ENCODE data around the gene E2F6. TPM values are rescaled to one million over a fixed set of nuclear protein-coding genes. Genes with fewer than 3 reads are reported as not detected.
"Not testable (repeated sequence)": the region's sequence is repeated elsewhere in the genome, so short reads cannot be mapped to it uniquely, and the experiment has no call there.

E2F6 gene
- total RNA-seq, 1 experiment from 2014 or later, result 22.0 TPM

DNA sequence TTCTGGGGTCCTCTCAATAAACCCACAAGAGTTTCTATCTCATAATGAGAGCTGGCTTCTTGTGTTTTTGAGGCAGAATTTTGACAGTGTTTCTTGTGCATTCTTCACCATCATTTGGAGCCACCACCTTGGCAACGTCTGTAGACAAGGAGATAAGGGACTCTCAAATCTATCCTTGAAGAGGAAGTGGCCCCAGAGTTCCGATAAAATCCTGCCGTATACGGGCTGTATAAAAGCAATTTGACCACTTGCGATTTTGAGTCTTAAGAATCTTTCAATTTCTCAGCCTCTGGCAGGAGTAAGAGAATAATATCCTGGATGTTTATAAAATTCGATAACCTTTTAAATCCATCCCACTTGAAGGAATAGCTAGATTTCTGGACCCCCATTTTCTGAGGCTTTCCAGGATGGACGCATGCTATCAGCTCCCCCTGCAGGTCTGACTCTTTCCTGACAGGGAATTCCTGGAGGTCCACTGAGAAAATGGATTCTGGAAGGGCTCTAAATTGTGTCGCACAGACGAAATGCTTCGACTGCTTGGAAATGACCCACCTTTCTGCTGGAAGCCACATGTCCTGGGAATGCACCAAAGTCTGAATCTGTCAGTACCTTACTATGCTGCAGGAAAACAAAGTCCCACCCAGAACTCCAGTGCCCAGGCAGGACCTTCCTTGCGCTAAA lies 54.1 kb downstream of the E2F6 start:
- DNase-seq (ENCODE audit: low spot score), result no peak

GRCh38 chr2:11411244-11411643 lies 54.7 kb downstream of the E2F6 start:
- no peak for DNase-seq (ENCODE audit: low spot score)

GRCh38 chr2:11410101-11410500 lies 55.9 kb downstream of the E2F6 start:
- no peak for DNase-seq (ENCODE audit: low spot score)

DNA sequence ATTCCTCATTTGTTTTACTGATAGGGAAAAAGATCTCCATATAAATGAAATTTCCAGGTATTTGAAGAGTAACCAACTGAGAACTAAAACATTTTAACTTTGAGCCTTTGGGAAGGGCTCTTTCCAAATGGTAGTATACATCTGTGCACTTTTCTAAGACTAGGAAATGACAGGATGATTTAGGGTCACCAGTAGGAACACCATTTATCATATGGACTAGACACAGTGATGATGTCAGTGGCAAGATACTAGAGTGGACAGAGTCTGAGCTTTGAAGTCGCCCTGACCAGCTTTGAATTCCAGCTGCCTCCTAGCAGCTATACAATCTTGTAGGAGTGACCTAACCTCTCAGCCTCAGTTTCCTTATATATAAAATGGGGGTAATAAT lies 56.4 kb downstream of the E2F6 start:
- no peak for DNase-seq (ENCODE audit: low spot score)

GRCh38 chr2:11408959-11409571 lies 56.9 kb downstream of the E2F6 start:
- no peak for DNase-seq (ENCODE audit: low spot score)

DNA sequence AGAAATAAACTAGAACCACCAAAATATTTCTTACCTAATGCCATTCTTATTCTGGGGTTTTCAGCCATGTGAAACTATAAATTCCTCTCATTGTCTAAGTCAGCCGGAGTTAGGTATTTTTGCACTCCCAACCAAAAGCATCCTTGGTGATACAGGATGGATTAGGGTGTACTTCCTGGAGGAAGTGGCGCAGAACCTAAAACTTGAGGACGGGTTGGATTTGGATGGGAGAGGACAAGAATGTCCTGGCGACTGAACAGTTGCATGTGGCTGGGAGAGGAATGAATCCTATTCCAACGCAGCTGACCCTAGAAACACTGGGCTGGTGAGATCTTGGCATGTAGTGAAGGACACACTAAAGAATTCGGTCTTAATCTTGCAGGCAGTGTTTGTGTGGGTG lies 58.5 kb downstream of the E2F6 start:
- DNase-seq (ENCODE audit: low spot score), result no peak

- no peak for DNase-seq (ENCODE audit: low spot score)
These were observed 59.0 kb downstream of the E2F6 start for GRCh38 chr2:11406958-11407381.

DNA sequence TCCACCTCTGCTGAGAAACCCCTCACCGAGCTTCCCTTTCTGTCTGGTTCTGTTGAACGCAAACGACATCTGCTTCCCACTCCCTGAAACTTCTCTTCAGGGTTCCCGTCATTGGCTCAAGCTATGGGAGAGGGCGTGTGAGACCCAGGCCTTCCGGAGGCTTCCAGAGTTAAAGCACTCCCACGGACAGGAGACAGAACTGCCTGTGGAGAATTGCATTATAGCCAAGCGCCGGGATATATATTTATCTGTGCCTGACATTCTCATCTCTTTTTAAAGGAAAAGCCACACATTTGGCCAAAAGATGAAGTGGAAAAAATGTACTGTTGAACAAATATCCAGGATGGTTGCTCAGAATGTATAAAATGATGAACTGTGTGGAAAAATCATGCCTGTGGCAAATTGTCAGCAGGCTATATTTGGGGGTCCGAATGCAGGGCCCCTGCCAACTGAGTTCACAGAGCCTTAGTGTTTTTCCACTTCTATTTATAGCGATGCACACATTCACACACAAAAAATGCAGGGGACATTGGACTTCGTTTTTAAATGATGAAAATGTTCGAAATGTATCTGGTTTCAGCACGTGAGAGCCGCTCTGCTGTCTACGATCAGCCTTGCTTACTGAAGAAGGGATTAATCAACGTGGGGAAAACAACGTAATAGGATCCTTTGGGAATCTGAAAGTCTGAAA lies 59.5 kb downstream of the E2F6 start:
- DNase-seq (ENCODE audit: low spot score), result no peak

GRCh38 chr2:11405599-11406266 lies 60.2 kb downstream of the E2F6 start:
- DNase-seq (ENCODE audit: low spot score), result no peak

DNA sequence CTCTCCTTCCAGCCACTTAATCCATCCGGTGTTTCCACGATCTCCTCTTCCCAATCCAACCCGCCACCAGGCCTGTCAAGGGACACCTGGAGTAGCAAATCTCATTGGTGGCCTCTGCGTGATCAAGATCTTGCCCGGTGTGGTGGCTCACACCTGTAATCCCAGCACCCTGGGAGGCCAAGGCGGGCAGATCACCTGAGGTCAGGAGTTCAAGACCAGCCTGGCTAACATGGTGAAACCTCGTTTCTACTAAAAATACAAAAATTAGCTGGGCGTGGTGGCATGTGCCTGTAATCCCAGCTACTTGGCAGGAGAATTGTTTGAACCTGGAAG lies 60.9 kb downstream of the E2F6 start:
- not testable (repeated sequence) for DNase-seq (ENCODE audit: low spot score)

- DNase-seq (ENCODE audit: low spot score), result no peak
These were observed 61.4 kb downstream of the E2F6 start for GRCh38 chr2:11404376-11405073.

GRCh38 chr2:11402436-11402835 lies 63.5 kb downstream of the E2F6 start:
- DNase-seq (ENCODE audit: low spot score), result no peak

GRCh38 chr2:11399438-11399762 lies 66.6 kb downstream of the E2F6 start:
- no peak for DNase-seq (ENCODE audit: low spot score)

DNA sequence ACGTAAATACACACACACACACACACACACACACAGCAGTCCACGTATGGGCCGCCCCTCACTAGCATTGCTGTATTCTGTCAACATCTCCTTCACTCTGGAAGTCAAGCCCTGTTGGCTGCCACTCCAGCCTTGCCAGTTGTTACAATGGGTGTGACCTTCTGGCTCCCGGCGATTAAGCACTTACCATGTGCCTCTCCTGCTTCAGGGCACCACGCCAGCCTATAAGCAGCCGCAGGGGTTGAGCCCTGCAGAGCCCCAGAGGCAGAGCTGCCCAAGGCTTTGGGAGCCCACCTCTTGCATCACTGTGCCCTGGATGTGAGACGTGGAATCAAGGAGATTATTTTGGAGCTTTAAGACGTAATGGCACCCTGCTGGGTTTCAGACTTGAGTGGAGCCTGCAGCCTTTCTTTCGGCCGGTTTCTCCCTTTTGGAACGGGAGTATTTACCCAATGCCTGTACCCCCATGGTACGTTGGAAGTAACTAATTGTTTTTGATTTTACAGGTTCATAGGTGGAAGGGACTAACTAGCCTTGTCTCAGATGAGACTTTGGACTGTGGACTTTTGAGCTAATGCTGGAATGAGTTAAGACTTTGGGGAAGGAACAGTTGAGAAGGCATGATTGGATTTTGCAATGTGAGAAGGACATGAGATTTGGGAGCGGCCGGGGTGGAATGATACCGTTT lies 67.1 kb downstream of the E2F6 start:
- no peak for DNase-seq (ENCODE audit: low spot score)

DNA sequence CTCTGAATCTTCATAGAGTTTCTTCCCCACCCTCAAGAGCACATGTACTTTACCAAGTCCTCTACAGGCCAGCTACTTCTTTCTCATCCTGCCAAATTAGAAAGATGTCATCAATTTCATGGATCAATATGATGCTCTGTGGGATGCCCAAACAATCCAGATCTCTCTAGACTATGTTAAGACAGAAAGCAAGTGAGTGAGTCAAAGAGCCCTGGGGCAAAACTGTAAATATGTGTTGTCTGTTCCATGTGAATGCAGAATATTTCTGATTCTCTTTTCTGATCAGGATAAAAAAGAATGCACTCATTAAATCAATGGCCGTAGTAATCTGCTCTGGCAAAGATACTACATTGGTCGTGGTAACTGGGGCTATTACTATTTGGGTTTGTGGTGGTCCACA lies 68.4 kb downstream of the E2F6 start:
- no peak for DNase-seq (ENCODE audit: low spot score)

GRCh38 chr2:11396467-11397445 lies 69.2 kb downstream of the E2F6 start:
- no peak for DNase-seq (ENCODE audit: low spot score)

DNA sequence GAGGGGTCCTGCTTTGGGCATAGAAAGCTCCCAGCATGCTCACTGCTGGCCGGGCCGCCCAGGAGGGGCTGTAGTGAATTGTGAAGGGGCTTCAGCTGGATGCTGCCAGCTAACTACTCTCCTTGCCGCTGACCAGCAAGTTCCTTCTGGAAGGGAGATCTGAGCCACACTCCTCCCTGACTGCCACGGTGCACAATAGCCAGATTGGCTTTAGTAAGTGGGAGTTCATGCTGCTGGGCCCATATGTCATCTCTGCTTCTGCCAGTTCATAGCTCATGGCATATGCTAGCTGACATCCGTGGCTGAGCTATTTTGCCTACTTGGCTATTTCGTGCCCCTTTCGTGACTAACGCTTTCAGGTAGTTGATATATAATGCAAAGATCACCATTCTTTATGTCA lies 69.9 kb downstream of the E2F6 start:
- no peak for DNase-seq (ENCODE audit: low spot score)

GRCh38 chr2:11395389-11395788 lies 70.6 kb downstream of the E2F6 start:
- DNase-seq (ENCODE audit: low spot score), result no peak

All from H4 (cell line).